ENCODE data around the gene PNPLA5. TPM values are rescaled to one million over a fixed set of nuclear protein-coding genes. Genes with fewer than 3 reads are reported as not detected.

The PNPLA5 gene
- total and polyA plus RNA-seq, 2 donors (not counting 1 experiment from before 2014, with no cell fraction given) = 0.33 TPM; not detected in 1

GRCh38 chr22:43853328-43853931 is 38.4 kb downstream of the PNPLA5 start:
- Histone ChIP-seq H3K4me3 (replicated peaks in 1 of 4; ENCODE audit: control extremely low read depth in 1 of 4, insufficient read depth in 1 of 4, low read depth in 3 of 4, low read length in 4 of 4) (no peak overlapping the region), H4K20me1 (ENCODE audit: control insufficient read depth, extremely low read depth, insufficient read depth, low read length) (no peaks in the 10 kb centered on the region), H3K79me2 (ENCODE audit: control insufficient read depth, insufficient read depth, low read length) (no peaks in the 10 kb centered on the region), H3K27ac (ENCODE audit: insufficient read depth, low read length) (no peak overlapping the region), H3K9ac (ENCODE audit: insufficient read depth, low read length) (no peak overlapping the region), H3K9me3 (ENCODE audit: control insufficient read depth, insufficient read depth, low read depth, low read length) (no peaks in the 10 kb centered on the region), H3K36me3 (ENCODE audit: control insufficient read depth, insufficient read depth, low read length) (no peaks in the 10 kb centered on the region), H3K4me1 (ENCODE audit: control insufficient read depth, extremely low read depth, insufficient read depth, low read length) (no peaks in the 10 kb centered on the region), H3K27me3 (ENCODE audit: control insufficient read depth, insufficient read depth, low read length) (peaks cover 17% of the 10 kb centered on the region), H2AFZ (ENCODE audit: low read length) (no peak overlapping the region), H3K4me2 (ENCODE audit: extremely low read depth, insufficient read depth, low read length) (no peak overlapping the region)
- no peak for DNase-seq (ENCODE audit: low read depth in 2 of 2)
- TF ChIP-seq EZH2 (IDR thresholded peaks at IDR 0.05; ENCODE audit: low read length, missing control alignments) (no peak), CTCF (conservative IDR thresholded peaks at IDR 0.05 in 1 of 2, IDR thresholded peaks at IDR 0.05 in 1 of 2; ENCODE audit: low read depth in 1 of 2, low read length in 2 of 2) (no peak)

- Histone ChIP-seq H3K4me3 (replicated peaks in 1 of 4; ENCODE audit: control extremely low read depth in 1 of 4, insufficient read depth in 1 of 4, low read depth in 3 of 4, low read length in 4 of 4) (no peak overlapping the region), H3K9ac (ENCODE audit: insufficient read depth, low read length) (no peak overlapping the region), H3K36me3 (ENCODE audit: control insufficient read depth, insufficient read depth, low read length) (no peaks in the 10 kb centered on the region), H3K27ac (ENCODE audit: insufficient read depth, low read length) (no peak overlapping the region), H2AFZ (ENCODE audit: low read length) (no peak overlapping the region), H3K9me3 (ENCODE audit: control insufficient read depth, insufficient read depth, low read depth, low read length) (no peaks in the 10 kb centered on the region), H3K4me2 (ENCODE audit: extremely low read depth, insufficient read depth, low read length) (no peak overlapping the region), H3K27me3 (ENCODE audit: control insufficient read depth, insufficient read depth, low read length) (peaks cover 17% of the 10 kb centered on the region), H4K20me1 (ENCODE audit: control insufficient read depth, extremely low read depth, insufficient read depth, low read length) (no peaks in the 10 kb centered on the region), H3K4me1 (ENCODE audit: control insufficient read depth, extremely low read depth, insufficient read depth, low read length) (no peaks in the 10 kb centered on the region), H3K79me2 (ENCODE audit: control insufficient read depth, insufficient read depth, low read length) (no peaks in the 10 kb centered on the region)
- TF ChIP-seq CTCF (conservative IDR thresholded peaks at IDR 0.05 in 1 of 2, IDR thresholded peaks at IDR 0.05 in 1 of 2; ENCODE audit: low read depth in 1 of 2, low read length in 2 of 2) (no peak), EZH2 (IDR thresholded peaks at IDR 0.05; ENCODE audit: low read length, missing control alignments) (no peak)
- DNase-seq (ENCODE audit: low read depth in 2 of 2) = no peak
Measured at GRCh38 chr22:43852573-43853327, 39.1 kb downstream of the PNPLA5 start.

GRCh38 chr22:43851979-43852307 is 39.9 kb downstream of the PNPLA5 start:
- no peak overlapping the region for H3K27ac ChIP-seq (ENCODE audit: insufficient read depth, low read length)
- H3K27me3 ChIP-seq (ENCODE audit: control insufficient read depth, insufficient read depth, low read length) = peaks cover 17% of the 10 kb centered on the region
- H3K4me3 ChIP-seq (replicated peaks in 1 of 4; ENCODE audit: control extremely low read depth in 1 of 4, insufficient read depth in 1 of 4, low read depth in 3 of 4, low read length in 4 of 4) = no peak overlapping the region
- H2AFZ ChIP-seq (ENCODE audit: low read length) = no peak overlapping the region
- H3K4me2 ChIP-seq (ENCODE audit: extremely low read depth, insufficient read depth, low read length) = no peak overlapping the region
- DNase-seq (ENCODE audit: low read depth in 2 of 2) = no peak
- no peaks in the 10 kb centered on the region for H3K79me2 ChIP-seq (ENCODE audit: control insufficient read depth, insufficient read depth, low read length)
- no peak overlapping the region for H3K9ac ChIP-seq (ENCODE audit: insufficient read depth, low read length)
- no peaks in the 10 kb centered on the region for H4K20me1 ChIP-seq (ENCODE audit: control insufficient read depth, extremely low read depth, insufficient read depth, low read length)
- no peaks in the 10 kb centered on the region for H3K36me3 ChIP-seq (ENCODE audit: control insufficient read depth, insufficient read depth, low read length)
- H3K9me3 ChIP-seq (ENCODE audit: control insufficient read depth, insufficient read depth, low read depth, low read length) = no peaks in the 10 kb centered on the region
- no peaks in the 10 kb centered on the region for H3K4me1 ChIP-seq (ENCODE audit: control insufficient read depth, extremely low read depth, insufficient read depth, low read length)
- TF ChIP-seq CTCF (conservative IDR thresholded peaks at IDR 0.05 in 1 of 2, IDR thresholded peaks at IDR 0.05 in 1 of 2; ENCODE audit: low read depth in 1 of 2, low read length in 2 of 2) = no peak
- TF ChIP-seq EZH2 (IDR thresholded peaks at IDR 0.05; ENCODE audit: low read length, missing control alignments) = no peak

Data from fibroblast of lung (primary cell).